GM10266 (cell line): ENCODE results near the gene NFATC4.

Experiments used
- DNase-seq: peaks from one replicate; pipeline ENCODE4 v3.0.0; 2012; ENCODE audit errors: extremely low spot score
- CTCF ChIP-seq: IDR thresholded peaks from 2 replicates; pipeline ENCODE4 v1.5.1; 2012; ENCODE audit warnings: mild to moderate bottlenecking, low read depth; ENCODE audit not compliant: control insufficient read depth, insufficient read depth; ENCODE audit errors: missing control alignments

NFATC4 gene

GRCh38 chr14:24415421-24416253, 47.7 kb downstream of the NFATC4 start:
- DNase-seq, result no peak
- no peak for TF ChIP-seq CTCF

GRCh38 chr14:24416254-24416931, 48.4 kb downstream of the NFATC4 start:
- DNase-seq, result no peak
- TF ChIP-seq CTCF, result no peak

DNA sequence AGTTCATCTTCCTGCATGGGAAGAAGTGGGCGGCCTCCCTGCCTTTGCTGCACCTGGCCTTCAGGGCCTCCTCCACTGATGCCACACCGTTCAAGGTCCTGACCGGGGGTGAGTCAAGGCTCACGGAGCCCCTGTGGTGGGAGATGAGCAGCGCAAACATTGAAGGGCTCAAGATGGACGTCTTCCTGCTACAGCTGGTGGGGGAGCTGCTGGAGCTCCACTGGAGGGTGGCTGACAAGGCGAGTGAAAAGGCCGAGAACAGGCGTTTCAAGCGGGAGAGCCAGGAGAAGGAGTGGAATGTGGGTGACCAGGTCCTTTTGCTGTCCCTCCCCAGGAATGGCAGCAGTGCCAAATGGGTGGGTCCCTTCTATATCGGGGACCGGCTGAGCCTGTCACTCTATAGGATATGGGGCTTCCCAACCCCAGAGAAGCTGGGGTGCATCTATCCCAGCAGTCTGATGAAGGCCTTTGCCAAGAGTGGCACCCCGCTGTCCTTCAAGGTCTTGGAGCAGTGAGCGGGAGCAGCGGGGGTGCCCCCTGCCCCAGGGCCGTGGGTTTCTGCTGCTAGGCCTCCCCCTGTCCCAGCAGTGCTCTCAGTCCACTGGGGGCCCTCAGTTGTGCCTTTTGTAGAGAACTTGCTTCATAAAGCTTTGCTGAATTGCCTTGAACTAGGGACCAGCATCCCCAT, 49.1 kb downstream of the NFATC4 start:
- no peak for TF ChIP-seq CTCF
- DNase-seq, result no peak

- TF ChIP-seq CTCF, result no peak
- DNase-seq, result no peak
Measured at GRCh38 chr14:24417832-24418491, 50.0 kb downstream of the NFATC4 start.

GRCh38 chr14:24418492-24418873, 50.5 kb downstream of the NFATC4 start:
- no peak for DNase-seq
- TF ChIP-seq CTCF, result no peak

- no peak for TF ChIP-seq CTCF
- no peak for DNase-seq
Measured at GRCh38 chr14:24422261-24422660, 54.3 kb downstream of the NFATC4 start.
